HG03045 (cell line): ENCODE data around the gene TMPRSS11B.
"Not testable (repeated sequence)": the region's sequence is repeated elsewhere in the genome, so short reads cannot be mapped to it uniquely, and the experiment has no call there.

Experiments used
- ATAC-seq: cut with Tn5 transposase; IDR thresholded peaks from one replicate; pipeline ENCODE4 v1.9.1; 2021; ENCODE audit warnings: mild to moderate bottlenecking, moderate library complexity; ENCODE audit not compliant: unreplicated experiment

TMPRSS11B gene, protein sequence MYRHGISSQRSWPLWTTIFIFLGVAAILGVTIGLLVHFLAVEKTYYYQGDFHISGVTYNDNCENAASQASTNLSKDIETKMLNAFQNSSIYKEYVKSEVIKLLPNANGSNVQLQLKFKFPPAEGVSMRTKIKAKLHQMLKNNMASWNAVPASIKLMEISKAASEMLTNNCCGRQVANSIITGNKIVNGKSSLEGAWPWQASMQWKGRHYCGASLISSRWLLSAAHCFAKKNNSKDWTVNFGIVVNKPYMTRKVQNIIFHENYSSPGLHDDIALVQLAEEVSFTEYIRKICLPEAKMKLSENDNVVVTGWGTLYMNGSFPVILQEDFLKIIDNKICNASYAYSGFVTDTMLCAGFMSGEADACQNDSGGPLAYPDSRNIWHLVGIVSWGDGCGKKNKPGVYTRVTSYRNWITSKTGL

DNA sequence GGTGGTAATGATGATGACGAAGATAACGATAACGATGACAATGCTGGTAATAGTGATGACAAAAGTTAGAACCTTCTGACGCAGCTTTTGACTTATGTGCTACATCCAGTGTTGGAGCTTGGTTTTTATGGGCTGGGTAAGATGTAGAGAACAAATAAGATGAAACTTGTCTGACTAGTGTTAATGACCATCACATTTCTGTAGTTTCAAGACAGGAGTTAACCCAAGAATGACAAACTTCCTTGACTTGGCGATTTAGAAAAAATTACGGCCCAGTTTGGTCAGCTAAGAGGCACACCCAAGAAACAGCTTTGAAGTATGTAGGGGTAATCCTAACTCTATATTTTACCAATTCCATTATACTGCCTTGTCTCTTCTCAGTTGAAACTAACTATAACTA is at the start of gene TMPRSS11B:
TSS of gene TMPRSS11B (minus strand) at position 101 of the 400 bp plus-strand sequence. CDS start 136 bp downstream, outside the sequence.
- no peak for ATAC-seq

DNA sequence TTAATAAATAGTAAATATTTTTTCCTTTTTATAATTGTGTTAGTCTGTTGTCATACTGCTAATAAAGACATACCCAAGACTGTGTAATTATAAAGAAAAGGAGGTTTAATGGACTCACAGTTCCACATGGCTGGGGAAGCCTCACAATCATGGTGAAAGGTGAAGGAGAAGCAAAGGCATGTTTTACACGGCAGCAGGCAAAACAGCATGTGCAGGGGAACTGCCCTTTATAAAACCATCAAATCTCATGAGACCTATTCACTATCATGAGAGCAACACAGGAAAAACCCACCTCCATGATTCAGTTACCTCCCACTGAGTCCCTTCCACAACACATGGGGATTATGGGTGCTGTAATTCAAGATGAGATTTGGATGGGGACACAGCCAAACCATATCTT is 45.8 kb upstream of the TMPRSS11B start:
- no peak for ATAC-seq

DNA sequence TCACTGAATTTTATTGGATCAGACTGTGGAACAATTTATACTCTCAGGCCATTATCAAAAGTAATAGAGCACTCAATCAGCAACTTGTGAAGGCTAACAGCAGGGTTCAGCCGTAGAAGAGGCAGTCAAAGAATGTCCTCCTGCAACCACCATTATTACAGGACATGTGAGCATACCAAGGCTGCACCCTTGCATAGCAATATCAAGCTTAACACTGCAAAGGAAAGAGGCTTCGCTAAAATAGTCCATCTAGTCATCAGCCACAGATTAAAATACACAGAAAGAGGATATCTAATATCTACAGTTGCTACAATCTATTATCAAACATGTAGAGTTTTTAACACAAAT is 42.9 kb upstream of the TMPRSS11B start:
- ATAC-seq: no peak

DNA sequence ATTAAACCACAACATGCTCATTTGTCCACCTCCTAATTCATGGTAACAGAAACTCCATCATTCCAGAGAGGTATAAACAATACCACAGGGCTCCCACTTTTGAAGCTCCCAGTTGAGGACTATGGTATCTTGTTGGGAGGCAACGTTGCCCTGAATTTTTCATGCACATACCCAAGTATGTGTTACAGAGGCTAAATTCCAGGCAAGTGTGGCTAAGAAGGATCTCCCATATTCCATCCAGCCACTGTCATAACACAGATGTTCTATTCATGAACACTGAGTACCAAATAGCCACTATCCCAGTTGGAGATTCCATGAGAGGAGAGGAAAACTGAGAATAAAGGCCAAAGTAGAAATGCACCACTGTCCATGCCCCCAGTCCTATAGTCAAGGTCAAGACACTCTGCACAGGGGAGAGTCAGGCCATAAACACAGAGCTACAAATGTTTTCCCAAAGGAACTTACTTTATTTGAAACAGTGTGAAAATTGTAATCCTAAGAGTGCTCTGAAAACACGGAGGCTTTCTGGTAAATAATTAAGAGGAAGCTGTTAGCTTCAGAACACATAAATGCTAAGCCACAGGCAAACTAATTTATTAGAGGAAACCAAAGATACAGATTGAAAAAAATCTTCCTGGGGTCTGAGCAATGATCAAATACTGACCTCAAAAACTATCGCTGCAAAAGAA is 42.4 kb upstream of the TMPRSS11B start:
- ATAC-seq: no peak

DNA sequence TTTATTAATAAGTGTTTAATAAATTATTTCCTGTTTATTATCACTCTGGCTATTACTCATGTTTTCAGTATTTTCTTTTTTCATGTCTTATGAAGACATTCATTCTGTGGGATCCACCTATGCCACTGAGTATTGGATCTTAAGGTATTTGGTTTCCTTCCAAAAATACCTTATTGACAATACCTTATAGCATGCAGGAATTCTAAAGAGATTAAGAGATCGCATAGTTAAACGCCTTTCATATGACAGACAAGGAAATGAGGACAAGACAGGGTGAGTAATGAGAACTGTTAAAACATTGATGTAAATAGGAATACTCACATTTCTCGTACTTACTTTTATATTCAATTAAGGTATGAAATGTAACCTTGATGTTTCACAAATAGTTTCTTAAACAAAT is 38.2 kb upstream of the TMPRSS11B start:
- no peak for ATAC-seq

DNA sequence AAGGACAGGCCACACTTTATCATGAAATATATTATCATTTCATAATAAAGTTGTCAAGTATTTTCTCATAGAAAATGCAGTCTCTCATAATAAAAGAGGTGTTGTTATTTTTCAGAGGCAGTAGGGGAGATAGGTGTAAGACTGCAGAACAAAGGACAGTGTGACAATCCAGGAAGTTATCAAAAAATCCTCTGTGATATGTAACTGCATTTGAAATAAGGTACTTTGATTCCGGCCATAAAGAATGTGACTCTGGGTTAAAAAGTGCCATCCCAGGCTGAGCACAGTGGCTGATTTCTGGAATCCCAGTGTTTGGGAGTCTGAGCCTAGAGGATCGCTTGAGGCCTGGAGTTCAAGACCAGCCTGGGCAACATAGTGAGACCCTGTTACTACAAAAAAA is 37.6 kb upstream of the TMPRSS11B start:
- ATAC-seq: no peak

DNA sequence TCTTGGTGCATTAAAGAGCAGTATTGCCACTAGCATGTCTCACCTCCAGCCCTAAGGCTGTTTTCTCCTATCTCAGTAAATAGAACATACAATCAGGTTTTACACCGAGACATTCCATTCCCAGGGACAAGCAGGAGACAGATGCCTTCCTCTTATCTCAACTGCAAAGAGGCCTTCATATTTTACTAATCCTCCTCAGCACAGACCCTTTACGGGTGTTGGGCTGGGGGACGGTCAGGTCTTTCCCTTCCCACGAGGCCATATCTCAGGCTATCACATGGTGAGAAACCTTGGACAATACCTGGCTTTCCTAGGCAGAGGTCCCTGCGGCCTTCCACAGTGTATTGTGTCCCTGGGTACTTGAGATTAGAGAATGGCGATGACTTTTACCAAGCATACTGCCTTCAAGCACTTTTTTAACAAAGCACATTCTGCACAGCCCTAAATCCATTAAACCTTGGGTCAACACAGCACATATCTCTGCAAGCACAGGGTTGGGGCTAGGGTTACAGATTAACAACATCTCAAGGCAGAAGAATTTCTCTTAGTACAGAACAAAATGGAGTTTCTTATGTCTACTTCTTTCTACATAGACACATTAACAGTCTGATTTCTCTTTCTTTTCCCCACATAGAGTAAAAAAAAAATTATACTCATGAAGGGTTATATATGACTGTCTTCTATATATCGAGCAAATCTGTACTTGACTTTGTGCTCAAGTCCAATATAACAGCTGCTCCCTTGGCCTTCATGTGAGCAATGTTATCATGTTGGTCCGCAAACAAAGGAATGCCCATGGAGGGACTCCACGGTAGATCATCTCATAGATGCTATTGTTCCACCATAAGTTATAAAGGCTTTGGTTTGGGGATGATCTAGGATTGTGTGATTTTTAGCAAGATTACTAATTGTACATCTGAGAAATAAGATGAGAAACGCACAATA is 36.6 kb upstream of the TMPRSS11B start:
- ATAC-seq: not testable (repeated sequence)

DNA sequence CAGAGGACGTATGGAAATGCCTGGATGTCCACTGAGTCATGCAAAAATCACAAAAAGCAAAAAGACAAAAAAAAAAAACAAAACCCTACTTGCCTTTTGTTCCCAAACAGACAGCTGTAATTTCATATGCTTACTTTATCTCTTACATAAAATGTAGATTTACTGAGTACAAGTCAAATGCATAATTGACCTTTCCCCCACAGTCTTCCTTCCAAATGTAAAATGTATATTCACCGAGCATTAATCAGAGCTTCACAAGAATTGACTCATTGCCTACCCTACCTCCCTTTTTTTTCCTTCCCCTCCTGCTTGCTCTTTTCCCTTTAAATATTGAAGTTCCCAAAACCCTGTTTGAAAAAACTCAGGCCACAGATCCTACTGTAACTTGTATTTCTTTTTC is 32.5 kb upstream of the TMPRSS11B start:
- ATAC-seq: no peak

DNA sequence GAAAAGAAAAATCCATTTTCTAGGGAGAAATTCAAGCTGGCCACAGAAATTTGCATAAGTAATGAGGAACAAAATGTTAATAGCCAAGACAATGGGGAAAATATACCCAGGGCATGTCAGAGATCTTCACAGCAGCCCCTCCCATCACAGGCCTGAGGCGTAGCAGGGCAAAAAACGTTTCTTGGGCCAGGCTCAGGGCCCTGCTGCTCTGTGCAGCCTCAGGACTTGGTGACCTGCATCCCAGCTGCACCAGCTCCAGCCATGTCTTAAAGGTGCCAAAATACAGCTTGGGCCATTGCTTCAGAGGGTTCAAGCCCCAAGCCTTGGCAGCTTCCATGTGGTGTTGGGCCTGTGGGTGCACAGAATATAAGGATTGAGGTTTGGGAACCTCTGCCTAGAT is 32.1 kb upstream of the TMPRSS11B start:
- no peak for ATAC-seq

DNA sequence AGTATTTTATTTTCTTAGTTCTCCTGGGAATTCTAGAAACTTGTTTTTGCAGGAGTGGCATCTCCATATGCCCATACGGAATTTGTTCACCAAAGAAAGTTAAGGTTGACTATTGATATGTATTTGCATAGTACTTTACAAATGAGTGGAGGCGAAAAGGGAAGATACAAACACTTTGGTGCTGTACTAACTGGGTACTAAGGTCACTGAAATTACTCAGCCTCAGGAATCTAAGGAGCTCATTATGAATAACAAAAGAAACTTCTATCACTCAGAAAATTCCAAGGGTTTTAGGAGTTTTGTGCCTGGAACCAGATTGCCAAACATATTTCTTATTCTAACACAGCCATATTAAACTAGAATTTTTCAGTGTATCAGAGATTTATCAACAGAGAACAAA is 27.4 kb upstream of the TMPRSS11B start:
- no peak for ATAC-seq

DNA sequence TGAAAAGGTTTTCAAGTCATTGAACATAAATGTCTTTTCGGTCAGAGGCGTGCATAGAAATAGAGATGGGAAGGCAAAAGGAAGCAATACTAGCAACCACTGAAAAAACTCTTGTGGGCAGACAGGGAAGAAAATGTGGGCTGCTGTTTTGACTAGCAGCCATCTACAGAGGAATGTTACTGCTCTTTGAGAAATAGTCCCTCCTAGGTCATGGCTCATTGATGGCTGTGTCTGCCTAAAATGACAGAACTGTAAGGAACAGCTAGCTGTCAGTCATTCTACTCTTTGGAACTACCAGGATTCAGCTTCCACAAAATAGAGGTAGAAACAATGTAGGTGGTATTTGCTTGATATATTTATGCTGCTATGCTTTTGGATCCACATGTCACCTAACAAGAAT is 26.9 kb upstream of the TMPRSS11B start:
- peak; percentile 61 for ATAC-seq

DNA sequence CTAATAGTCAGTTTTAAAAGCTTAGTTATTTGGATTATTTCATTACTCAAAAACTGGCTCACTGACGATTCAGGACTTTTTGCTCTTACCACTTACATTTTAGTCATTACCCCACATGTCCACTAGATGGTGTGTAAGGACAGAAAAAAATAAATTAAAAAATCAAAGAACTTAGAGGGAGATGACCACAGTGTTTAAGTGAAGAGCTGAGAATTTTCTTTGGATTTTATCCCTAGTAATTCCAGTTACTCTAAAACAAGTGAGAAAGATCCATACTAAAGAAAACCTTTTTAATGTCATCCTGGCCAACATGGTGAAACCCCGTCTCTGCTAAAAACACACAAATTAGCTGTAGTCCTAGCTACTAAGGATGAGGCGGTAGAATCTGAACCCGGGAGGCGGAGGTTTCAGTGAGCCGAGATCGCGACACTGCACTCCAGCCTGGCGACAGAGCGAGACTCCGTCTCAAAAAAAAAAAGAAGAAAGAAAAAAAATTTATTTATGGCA is 26.4 kb upstream of the TMPRSS11B start:
- ATAC-seq: peak; percentile 46

DNA sequence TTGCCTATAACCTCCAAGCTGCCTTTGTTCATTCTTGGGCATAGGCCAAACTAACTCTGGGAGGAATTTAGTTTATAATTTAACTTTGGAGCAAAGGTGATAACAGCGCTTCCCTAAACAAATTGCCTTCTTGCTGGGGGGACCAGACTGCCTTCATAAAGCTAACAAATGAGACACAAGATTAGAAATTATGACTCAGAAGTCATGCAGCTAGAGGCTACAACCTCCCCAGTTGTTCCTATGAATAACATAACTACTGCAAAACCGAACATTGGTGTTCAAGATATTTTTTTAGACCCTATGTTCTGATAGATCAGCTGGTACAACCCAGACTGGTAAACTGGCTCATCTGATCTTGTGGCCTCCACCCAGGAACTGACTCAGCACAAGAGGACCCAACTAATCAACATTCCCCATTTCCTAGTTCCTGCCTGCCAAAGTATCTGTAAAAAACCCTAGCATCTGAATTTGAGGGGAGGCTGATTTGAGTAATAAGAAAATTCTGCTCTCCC is 22.0 kb upstream of the TMPRSS11B start:
- ATAC-seq: no peak

DNA sequence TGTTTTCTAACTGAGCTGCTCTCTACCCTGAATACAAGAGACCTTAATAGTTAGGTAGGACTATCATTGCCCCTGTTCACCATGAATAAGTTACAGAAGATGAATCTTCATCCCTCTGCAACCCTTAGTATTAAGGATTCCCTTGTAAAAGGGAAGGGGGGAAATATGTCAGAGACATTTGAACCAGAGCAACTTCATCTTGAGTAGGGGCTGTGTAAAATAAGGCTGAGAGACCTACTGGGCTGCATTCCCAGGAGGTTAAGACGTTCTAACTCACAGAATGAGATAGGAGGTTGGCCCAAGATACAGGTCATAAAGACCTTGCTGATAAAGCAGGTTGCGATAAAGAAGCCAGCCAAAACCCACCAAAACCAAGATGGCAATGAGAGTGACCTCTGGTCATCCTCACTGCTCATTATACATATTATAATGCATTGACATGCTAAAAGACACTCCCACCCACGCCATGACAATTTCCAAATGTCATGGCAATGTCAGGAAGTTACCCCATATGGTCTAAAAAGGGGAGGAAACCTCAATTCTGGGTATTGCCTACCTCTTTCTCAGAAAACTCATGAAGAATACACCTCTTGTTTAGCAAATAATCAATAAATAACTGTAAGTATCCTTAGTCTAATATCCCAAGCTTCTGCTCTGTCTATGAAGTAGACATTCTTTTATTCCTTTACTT is 19.5 kb upstream of the TMPRSS11B start:
- ATAC-seq: no peak

DNA sequence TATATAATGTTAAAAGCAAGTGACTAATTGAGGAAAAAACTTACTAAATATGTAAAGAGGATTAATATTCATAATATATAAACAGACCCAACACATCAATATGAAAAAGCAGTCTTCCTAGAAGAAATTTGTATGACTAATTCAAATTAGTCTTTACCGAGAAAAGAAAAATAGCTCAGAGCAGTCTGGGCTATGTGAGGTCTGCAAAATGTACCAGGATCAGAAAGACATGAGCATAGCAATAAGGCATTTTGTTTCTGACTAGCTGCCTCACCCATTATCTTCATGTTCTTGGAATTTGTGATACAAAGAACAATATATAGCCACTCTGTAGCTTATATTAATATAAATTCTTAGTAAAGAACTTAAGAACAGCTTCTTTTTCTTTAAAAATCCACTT is 13.7 kb upstream of the TMPRSS11B start:
- no peak for ATAC-seq

DNA sequence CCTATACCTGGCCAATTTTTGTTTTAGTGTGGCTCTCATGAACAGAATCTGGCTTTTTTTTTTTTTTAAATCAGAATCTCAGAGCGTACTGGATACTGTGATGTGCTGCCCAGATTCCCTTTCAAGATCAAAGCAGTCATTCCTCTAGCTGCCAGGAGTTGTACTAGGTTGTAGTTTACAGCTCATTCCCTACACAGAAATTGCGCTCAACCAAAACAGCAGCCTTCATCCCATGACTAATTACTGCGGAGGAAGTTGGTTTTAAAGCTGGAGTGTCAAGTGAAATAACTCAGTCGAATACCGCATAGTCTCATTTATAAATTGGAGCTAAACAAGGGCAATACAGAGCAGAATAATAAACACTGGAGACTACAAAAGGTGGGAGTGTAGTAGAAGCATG is 12.2 kb upstream of the TMPRSS11B start:
- no peak for ATAC-seq

DNA sequence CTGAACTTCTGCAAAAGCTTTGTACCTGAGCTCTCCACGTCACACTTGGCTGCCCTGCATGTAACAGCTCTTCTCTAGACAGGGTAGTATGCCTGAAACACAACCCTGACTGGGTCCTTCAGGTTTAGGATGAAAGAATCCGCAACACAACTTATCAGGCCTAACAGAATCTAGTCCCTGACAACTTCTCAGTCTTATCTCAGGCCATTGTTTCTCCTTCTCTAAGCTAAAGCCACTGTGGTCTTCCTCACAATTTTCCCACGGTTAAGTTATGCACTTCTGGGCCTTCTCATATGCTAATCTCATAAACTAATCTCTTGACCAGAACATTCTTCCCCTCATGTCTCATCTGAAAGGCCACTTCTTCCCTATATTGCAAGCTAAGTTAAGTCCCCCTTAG is 10.8 kb upstream of the TMPRSS11B start:
- no peak for ATAC-seq

DNA sequence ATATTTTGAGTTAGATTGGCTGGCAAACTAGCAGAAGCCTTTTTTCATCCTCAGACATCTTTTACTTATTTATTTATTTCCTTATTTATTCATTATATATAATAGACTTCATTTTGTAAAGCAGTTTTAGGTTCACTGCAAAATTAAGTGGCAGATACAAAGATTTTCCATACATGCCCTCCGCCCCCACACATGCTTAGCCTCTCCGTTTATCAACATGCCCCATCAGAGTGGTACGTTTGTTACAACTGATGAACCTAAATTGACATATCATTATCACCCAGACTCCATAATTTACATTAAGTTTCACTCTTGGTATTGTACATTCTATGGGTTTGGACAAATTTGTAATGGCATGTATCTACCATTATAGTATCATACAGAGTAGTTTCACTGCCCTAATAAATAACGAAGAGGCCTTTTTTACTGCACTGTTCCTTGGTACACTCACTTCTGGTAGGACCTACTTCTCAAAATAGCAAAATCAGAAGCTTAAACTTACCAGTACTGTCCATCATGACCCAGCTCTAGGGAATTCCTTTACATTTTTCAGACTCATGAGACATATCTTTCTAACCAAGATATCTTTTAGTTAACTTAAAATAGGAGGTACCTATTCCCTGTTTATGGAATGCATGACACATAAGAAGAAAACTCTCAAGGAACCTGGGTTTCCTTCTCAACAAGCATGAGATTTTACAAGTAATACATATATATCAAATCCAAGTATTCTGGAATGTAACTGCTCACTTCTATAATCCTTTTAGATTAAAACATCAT is 4.8 kb upstream of the TMPRSS11B start:
- no peak for ATAC-seq

DNA sequence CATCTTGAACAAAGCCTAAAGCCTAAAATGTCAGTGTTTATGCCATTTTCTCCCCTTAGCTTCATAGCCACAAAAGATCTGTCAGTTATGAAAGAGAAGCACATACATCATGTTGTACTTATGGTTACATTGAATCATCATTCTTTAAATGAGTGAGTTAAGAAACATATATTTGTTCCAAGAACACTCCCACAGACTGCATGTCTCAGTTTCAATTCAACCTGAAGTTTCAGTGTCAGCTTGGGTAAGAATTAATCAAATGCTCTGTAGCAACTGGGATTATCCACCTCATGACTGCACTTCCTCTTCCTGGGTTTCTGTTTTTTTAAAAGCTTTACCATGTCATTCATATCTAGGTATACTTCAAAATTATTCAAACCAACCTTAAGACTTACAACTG is 3.9 kb upstream of the TMPRSS11B start:
- ATAC-seq: peak; percentile 82

DNA sequence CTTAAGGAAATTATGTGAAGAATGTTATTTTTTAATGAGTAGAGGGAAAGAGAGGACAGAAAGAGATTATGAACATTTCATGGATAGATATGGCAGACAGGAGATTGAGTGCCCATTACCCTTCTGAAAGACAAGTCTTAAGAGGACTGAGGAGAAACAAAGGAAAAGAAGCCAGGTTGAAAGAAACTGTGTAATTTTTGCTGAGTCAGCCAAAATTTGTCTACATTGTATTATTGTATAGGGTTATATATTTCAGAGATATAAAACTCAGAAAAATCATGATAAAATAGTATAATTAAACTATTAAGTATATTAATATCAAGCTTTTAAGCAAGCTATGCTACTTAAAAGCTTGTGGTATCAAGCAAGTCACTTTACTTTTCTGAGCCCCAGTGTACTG is 4.9 kb downstream of the TMPRSS11B start:
- no peak for ATAC-seq
